ENCODE data around the gene AXIN1. TPM values are rescaled to one million over a fixed set of nuclear protein-coding genes. Genes with fewer than 3 reads are reported as not detected.
A peak's percentile ranks its signal among the peaks of the same experiment; 100 is the strongest.
"Not testable (repeated sequence)": the region's sequence is repeated elsewhere in the genome, so short reads cannot be mapped to it uniquely, and the experiment has no call there.

Gene AXIN1
- total RNA-seq, 2 experiments from 2014 or later = 22.3 to 25.7 TPM

DNA sequence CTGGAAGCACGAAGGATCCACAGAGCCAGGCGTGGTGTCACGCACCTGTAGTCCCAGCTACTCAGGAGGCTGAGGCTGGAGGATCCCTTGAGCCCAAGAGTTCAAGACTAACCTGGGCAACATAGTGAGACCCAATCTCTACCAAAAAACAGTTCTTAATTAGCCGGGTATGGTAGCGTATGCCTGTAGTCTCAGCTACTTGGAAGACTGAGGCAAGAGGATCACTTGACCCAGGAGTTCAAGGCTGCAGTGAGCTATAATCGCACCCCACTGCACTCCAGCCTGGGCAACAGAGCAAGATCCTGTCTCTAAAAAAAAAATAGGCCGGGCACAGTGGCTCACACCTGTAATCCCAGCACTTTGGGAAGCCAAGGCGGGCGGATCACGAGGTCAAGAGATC lies 4.0 kb downstream of the AXIN1 start:
- not testable (repeated sequence) for H3K9me3 Mint-ChIP-seq (ENCODE audit: low read depth); DNase-seq; H3K27me3 Mint-ChIP-seq; H3K4me3 Mint-ChIP-seq; ATAC-seq; H3K27ac Mint-ChIP-seq
- Mint-ChIP-seq H3K36me3 (peaks cover 40% of the 10 kb centered on the region), H3K4me1 (peaks cover 54% of the 10 kb centered on the region)
- CTCF ChIA-PET = interaction anchor here (1.2 to 2.9 kb wide), 3 partner anchors 15 to 241 kb away, joined by 3 to 10 read pairs (median 6); partner anchors contain the start of gene FAM234A

DNA sequence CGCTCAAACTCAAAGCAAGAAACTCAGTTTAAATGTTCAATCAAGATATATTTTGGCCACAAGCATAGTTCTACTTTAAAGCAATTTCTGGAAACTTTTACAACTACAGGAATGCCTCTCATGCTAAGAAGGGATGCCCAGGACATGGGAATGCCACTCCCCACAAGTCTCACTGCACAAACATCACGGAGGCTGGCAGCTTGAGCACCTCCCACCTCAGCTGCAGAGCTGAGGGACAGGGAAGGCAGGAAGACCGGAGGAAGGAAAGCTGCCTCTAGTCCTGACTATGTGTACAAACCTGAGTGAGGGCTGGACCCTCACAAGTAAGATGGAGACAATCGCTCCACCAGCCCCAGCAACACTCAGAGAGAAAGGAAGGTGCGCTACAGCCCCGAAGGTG lies 5.3 kb downstream of the AXIN1 start:
- peaks cover 48% of the 10 kb centered on the region for H3K36me3 Mint-ChIP-seq
- CTCF ChIA-PET = interaction anchor here (1.8 kb wide), 1 partner anchor 112 kb away, joined by 6 read pairs; the partner anchor contains the start of gene FAM234A
- H3K27ac Mint-ChIP-seq = no peak overlapping the region
- H3K4me1 Mint-ChIP-seq = peaks cover 63% of the 10 kb centered on the region
- DNase-seq (no peak), ATAC-seq (no peak)
- H3K4me3 Mint-ChIP-seq = no peak overlapping the region
- no peaks in the 10 kb centered on the region for H3K9me3 Mint-ChIP-seq (ENCODE audit: low read depth)
- H3K27me3 Mint-ChIP-seq = peaks cover 2% of the 10 kb centered on the region

DNA sequence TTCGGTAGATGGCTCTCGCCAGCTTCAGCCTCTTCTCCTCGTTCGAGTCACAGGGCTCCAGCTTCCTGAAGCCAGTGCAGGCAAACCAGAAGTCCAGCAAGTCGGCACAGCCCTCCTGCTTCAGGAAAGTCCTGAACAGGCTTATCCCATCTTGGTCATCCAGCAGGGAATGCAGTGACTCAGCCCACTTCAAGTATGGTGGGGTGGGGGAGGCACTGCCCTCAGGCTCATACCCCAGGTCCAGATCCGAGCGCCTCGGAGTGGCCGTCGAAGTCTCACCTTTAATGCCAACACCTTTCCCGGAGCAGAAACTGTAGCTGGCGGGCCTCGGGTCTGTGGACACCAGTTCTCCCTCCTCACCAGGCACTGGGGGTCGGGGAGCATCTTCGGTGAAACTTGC lies 5.9 kb downstream of the AXIN1 start:
- CTCF ChIA-PET = interaction anchor here (0.9 to 1.8 kb wide), 2 partner anchors 111 to 281 kb away, joined by 3 to 6 read pairs; partner anchors contain the start of gene FAM234A
- no peak overlapping the region for H3K27ac Mint-ChIP-seq
- ATAC-seq (no peak), DNase-seq (no peak)
- H3K4me1 Mint-ChIP-seq = peaks cover 69% of the 10 kb centered on the region
- peaks cover 2% of the 10 kb centered on the region for H3K27me3 Mint-ChIP-seq
- no peak overlapping the region for H3K4me3 Mint-ChIP-seq
- peaks cover 52% of the 10 kb centered on the region for H3K36me3 Mint-ChIP-seq
- H3K9me3 Mint-ChIP-seq (ENCODE audit: low read depth) = no peaks in the 10 kb centered on the region

DNA sequence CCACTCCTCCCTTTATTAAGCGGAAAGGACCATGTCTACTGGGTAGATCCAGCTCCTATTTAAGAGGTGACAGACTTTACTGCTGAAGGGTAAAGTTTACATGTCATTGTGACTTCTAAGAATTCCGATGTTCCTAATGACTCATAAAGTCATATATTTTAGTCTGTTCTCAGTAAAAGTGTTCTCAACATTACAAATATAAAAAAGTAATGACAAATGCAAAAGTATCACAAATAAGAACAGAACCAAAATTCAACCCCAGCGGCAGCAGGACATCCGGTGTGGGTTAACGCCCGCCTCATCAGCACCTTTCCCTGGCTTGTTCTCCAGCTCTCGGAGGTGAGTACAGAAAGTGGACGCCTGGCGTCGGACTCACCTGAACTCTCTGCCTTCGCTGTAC lies 6.8 kb downstream of the AXIN1 start:
- ATAC-seq (peak; percentile 39), DNase-seq (peak; percentile 73)
- Mint-ChIP-seq H3K36me3 (peaks cover 51% of the 10 kb centered on the region), H3K4me3 (no peak overlapping the region), H3K9me3 (ENCODE audit: low read depth) (no peaks in the 10 kb centered on the region), H3K27me3 (peaks cover 2% of the 10 kb centered on the region), H3K4me1 (peaks cover 67% of the 10 kb centered on the region), H3K27ac (no peak overlapping the region)
- CTCF ChIA-PET = interaction anchor here (0.9 to 1.0 kb wide), 2 partner anchors 111 to 280 kb away, joined by 3 to 6 read pairs; partner anchors contain the start of gene FAM234A

DNA sequence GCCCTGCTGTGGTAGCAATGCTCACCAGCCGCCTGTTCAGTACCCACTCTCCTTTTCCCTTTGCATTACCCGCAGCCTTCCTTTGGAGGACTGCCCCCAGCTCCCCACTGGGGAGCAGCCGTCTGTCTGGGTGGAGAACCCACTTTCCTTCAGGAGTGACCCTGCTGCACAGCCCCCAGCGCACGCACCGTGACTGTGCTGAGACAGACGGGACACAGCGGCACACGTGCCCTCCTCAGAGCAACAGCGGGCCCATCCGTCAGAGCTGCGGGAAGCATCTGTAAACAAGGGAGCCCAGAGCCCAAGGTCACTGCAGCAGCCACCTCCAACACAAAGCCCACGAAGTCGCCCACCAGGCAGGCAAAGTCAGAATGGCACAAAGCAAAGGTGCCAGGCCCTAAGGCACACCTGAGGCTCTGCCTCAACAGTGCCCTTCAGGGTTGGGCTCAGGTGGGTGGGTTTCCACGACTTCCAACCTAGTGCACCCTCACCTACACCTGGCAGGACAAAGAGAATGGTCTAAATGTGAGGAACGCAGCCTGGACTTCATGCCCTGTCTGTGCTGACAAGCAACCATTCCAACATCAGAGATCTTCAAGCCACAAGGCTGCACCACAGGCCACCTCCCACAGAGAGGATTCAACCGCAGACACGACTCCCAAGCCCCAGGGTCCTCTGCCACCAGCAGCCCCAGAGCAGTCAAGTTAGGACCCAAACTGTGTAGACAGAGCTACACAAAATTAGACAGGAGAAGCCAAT lies 9.9 kb downstream of the AXIN1 start:
- H3K9me3 Mint-ChIP-seq (ENCODE audit: low read depth) = no peaks in the 10 kb centered on the region
- peaks cover 2% of the 10 kb centered on the region for H3K27me3 Mint-ChIP-seq
- peak overlapping the region; percentile 6 for H3K27ac Mint-ChIP-seq
- peaks cover 47% of the 10 kb centered on the region for H3K36me3 Mint-ChIP-seq
- H3K4me1 Mint-ChIP-seq = peaks cover 63% of the 10 kb centered on the region
- DNase-seq (no peak), ATAC-seq (no peak)
- CTCF ChIA-PET = interaction anchor here (1.4 kb wide), 1 partner anchor 214 kb away, joined by 3 read pairs; no protein-coding TSS in a partner anchor
- H3K4me3 Mint-ChIP-seq = no peak overlapping the region

DNA sequence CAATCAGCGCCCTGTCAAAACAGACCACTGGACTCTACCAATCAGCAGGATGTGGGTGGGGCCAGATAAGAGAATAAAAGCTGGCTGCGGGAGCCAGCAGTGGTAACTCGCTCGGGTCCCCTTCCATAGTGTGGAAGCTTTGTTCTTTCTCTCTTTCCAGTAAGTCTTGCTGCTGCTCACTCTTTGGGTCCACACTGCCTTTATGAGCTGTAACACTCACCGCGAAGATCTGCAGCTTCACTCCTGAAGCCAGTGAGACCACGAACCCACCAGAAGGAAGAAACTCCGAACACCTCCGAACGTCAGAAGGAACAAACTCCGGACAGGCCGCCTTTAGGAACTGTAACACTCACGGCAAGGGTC lies 10.6 kb downstream of the AXIN1 start:
- CTCF ChIA-PET = interaction anchor here (1.4 kb wide), 1 partner anchor 213 kb away, joined by 3 read pairs; no protein-coding TSS in a partner anchor

DNA sequence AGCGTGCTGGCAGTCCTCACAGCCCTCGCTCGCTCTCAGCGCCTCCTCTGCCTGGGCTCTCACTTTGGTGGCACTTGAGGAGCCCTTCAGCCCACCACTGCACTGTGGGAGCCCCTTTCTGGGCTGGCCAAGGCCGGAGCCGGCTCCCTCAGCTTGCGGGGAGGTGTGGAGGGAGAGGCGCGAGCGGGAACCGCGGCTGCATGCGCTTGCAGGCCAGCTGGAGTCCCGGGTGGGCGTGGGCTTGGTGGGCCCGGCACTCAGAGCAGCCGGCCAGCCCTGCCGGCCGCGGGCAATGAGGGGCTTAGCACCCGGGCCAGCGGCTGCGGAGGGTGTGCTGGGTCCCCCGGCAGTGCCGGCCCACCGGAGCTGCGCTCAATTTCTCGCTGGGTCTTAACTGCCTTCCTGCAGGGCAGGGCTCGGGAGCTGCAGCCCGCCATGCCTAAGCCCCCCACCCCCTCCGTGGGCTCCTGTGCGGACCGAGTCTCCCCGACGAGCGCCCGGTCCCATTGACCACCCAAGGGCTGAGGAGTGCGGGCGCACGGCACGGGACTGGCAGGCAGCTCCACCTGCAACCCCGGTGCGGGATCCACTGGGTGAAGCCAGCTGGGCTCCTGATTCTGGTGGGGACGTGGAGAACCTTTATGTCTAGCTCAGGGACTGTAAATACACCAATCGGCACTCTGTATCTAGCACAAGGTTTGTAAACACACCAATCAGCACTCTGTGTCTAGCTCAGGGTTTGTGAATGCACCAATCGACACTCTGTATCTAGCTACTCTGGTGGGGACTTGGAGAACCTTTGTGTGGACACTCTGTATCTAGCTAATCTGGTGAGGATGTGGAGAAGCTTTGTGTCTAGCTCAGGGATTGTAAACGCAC lies 11.2 kb downstream of the AXIN1 start:
- H3K36me3 Mint-ChIP-seq = peaks cover 37% of the 10 kb centered on the region
- not testable (repeated sequence) for DNase-seq; ATAC-seq; H3K9me3 Mint-ChIP-seq (ENCODE audit: low read depth); H3K4me3 Mint-ChIP-seq; H3K27ac Mint-ChIP-seq; H3K27me3 Mint-ChIP-seq
- H3K4me1 Mint-ChIP-seq = peaks cover 55% of the 10 kb centered on the region
- CTCF ChIA-PET = interaction anchor here (1.4 kb wide), 1 partner anchor 212 kb away, joined by 3 read pairs; no protein-coding TSS in a partner anchor

More for the DNA sequence above, 10.6 kb downstream of the AXIN1 start:
- Mint-ChIP-seq H3K36me3 (peaks cover 42% of the 10 kb centered on the region), H3K4me1 (peaks cover 58% of the 10 kb centered on the region)
- not testable (repeated sequence) for H3K4me3 Mint-ChIP-seq; H3K27me3 Mint-ChIP-seq; H3K27ac Mint-ChIP-seq; DNase-seq; H3K9me3 Mint-ChIP-seq (ENCODE audit: low read depth); ATAC-seq

DNA sequence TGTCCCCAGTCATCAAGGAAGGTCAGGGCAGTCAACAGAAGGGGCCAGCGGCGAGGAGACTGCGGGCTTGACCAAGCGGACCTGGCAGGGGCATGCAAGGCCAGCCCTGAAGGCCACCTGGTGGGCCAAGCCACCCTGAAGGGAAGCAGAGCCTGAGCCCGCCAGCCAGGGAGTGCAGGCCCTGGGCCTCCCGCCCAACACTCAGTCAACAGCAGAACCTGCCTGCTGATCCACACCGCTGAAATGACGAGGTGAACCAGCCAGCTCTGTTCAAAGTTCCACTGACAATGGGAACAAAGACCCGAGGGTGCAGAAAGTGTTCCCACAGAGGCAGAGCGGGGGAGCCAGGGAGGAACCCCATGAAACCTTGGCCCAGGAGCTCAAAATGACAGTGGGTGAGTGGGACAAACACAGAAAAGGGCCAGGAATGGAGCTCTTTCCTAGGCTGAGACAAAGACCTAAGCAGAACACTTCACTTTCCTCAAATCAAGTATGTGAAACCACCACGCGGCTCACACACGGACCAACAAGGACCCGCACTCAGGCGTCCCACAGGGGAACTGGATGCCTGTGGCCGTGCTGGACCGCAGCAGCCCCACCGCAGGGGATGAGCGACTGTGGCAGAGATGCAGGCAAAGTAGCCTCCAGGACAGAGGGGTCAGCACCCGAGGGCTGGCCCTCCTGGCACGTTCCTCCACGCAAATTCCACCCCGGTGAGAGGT lies 12.0 kb downstream of the AXIN1 start:
- no peak overlapping the region for H3K27ac Mint-ChIP-seq
- H3K27me3 Mint-ChIP-seq = no peaks in the 10 kb centered on the region
- H3K4me3 Mint-ChIP-seq = no peak overlapping the region
- ATAC-seq (no peak), DNase-seq (no peak)
- no peaks in the 10 kb centered on the region for H3K9me3 Mint-ChIP-seq (ENCODE audit: low read depth)
- CTCF ChIA-PET = no interaction called here
- peaks cover 29% of the 10 kb centered on the region for H3K36me3 Mint-ChIP-seq
- H3K4me1 Mint-ChIP-seq = peaks cover 49% of the 10 kb centered on the region

DNA sequence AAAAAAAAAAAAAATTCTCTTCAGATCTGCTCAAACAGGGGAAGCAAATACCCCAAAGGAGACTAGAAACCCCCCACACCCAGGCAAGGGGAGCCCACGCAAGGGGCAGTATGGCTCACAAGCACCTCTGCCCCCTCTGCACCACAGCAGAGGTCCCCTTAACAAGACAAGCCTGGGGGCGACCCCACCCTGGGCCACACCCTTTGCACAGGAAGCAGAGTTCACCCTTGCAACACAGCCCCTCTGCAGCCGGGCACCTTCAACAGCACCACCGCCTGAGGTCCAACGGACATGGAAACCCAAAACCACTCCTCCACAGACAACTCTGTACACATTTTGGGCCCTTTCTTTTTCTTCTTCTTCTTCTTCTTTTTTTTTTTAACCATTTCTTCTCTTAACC lies 12.8 kb downstream of the AXIN1 start:
- CTCF ChIA-PET = no interaction called here
- DNase-seq (no peak), ATAC-seq (peak; percentile 66)
- no peaks in the 10 kb centered on the region for H3K27me3 Mint-ChIP-seq
- H3K36me3 Mint-ChIP-seq = peaks cover 21% of the 10 kb centered on the region
- peak overlapping the region; percentile 33 for H3K4me3 Mint-ChIP-seq
- H3K4me1 Mint-ChIP-seq = peaks cover 45% of the 10 kb centered on the region
- no peaks in the 10 kb centered on the region for H3K9me3 Mint-ChIP-seq (ENCODE audit: low read depth)
- H3K27ac Mint-ChIP-seq = peak overlapping the region; percentile 70

DNA sequence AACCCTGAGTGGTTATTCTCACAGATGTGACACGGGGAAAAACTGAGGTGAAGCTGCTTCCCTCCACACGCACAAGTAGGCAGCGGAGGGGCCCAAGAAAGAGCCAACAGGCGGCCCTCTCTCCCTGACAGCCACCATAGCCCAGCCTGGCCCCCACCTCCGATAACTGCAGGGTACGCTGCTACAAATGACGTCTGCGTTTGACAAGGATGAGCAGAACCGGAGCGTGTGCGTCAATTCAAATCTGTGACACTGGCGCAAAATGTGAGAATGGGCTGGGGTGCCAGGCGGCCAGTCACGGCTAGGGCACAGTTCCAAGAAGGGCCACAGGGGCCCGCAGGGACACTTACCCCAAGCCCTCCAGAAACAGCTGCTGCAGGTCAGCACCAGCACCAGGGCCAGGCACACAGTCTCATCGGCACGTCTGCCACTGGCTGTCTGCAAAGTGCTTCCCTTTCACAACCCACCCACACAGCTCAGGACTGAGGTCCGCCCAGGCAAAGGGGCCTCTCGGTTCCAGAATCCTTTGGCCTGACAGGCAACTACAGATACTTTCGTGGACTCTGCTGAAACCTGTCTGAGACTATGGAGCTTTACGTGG lies 14.4 kb downstream of the AXIN1 start:
- H3K9me3 Mint-ChIP-seq (ENCODE audit: low read depth) = no peaks in the 10 kb centered on the region
- CTCF ChIA-PET = no interaction called here
- H3K36me3 Mint-ChIP-seq = peaks cover 14% of the 10 kb centered on the region
- H3K4me3 Mint-ChIP-seq = no peak overlapping the region
- H3K4me1 Mint-ChIP-seq = peaks cover 42% of the 10 kb centered on the region
- DNase-seq = no peak
- no peak for ATAC-seq
- H3K27ac Mint-ChIP-seq = no peak overlapping the region
- H3K27me3 Mint-ChIP-seq = no peaks in the 10 kb centered on the region

DNA sequence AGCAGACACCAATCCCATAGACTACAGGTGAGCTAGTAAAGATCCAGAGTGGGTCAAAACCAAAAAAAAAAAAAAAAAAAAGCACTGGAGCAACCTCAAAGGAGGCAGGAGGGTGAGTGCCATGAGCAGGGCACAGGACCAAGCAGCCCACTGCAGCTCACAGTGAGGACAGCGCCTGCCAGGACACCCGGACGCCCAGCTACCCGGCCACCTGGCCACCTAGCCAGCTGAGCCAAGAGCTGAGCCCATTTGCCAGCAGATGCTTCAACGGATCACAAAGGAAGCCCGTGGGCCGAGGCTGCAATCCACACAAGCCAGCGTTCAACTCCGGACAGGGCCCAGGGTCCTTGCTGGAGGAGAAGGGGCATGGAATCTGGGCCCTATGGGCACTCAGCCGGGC lies 15.1 kb downstream of the AXIN1 start:
- peaks cover 36% of the 10 kb centered on the region for H3K4me1 Mint-ChIP-seq
- H3K4me3 Mint-ChIP-seq = no peak overlapping the region

DNA sequence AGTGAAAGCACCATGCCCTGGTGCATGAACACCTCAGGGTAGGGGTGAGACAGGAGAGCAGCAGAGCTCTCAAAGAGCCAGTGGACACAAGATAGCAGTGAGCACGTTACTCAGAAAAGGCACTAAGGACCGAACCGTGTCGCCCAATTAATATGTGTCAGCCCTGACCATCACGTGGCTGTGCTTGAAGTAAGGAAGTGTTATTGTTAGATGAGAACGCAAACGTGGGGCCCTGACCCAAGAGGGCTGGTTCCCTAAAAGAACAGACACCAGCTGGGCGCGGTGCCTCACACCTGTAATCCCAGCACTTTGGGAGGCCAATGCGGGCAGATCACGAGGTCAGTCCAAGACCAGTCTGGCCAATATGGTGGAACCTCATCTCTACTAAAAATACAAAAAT lies 16.3 kb downstream of the AXIN1 start:
- Mint-ChIP-seq H3K9me3 (ENCODE audit: low read depth) (no peaks in the 10 kb centered on the region), H3K4me1 (peaks cover 27% of the 10 kb centered on the region), H3K4me3 (no peak overlapping the region), H3K27ac (no peak overlapping the region), H3K36me3 (peaks cover 3% of the 10 kb centered on the region), H3K27me3 (no peaks in the 10 kb centered on the region)
- CTCF ChIA-PET = interaction anchor here (0.9 to 1.1 kb wide), 2 partner anchors 26 to 229 kb away, joined by 3 to 4 read pairs; no protein-coding TSS in a partner anchor
- ATAC-seq (no peak), DNase-seq (no peak)

More for the DNA sequence above, 15.1 kb downstream of the AXIN1 start:
- H3K27ac Mint-ChIP-seq = no peak overlapping the region
- CTCF ChIA-PET = interaction anchor here (0.7 to 0.9 kb wide), 2 partner anchors 25 to 241 kb away, joined by 3 to 4 read pairs; no protein-coding TSS in a partner anchor
- H3K27me3 Mint-ChIP-seq = no peaks in the 10 kb centered on the region
- no peaks in the 10 kb centered on the region for H3K9me3 Mint-ChIP-seq (ENCODE audit: low read depth)
- DNase-seq = no peak
- no peak for ATAC-seq
- peaks cover 9% of the 10 kb centered on the region for H3K36me3 Mint-ChIP-seq
